Mesothelial cell of epicardium (in vitro differentiated cells): ENCODE measurements around the gene SPIN2A. TPM values are rescaled to one million over a fixed set of nuclear protein-coding genes. Genes with fewer than 3 reads are reported as not detected.
"Not testable (repeated sequence)": the region's sequence is repeated elsewhere in the genome, so short reads cannot be mapped to it uniquely, and the experiment has no call there.

Experiments used
- DNase-seq, 2 experiments: peaks; one replicate each; pipeline ENCODE4 v3.0.0; 2021; ENCODE audit warnings: low spot score in 2 of 2; ENCODE audit not compliant: unreplicated experiment in 2 of 2
- H3K27ac Mint-ChIP-seq: 2 replicates; pipeline ENCODE4 v1.8.0; 2021; ENCODE audit warnings: mixed read lengths
- H3K27me3 Mint-ChIP-seq: 2 replicates; pipeline ENCODE4 v1.8.0; 2021; ENCODE audit warnings: low read depth, mixed read lengths
- H3K36me3 Mint-ChIP-seq: 2 replicates; pipeline ENCODE4 v1.8.0; 2021; ENCODE audit warnings: mixed read lengths
- H3K4me1 Mint-ChIP-seq: 2 replicates; pipeline ENCODE4 v1.8.0; 2021; ENCODE audit warnings: mixed read lengths
- H3K4me3 Mint-ChIP-seq: 2 replicates; pipeline ENCODE4 v1.8.0; 2021; ENCODE audit warnings: mild to moderate bottlenecking, moderate library complexity, mixed read lengths
- H3K9me3 Mint-ChIP-seq: 2 replicates; pipeline ENCODE4 v1.8.0; 2021; ENCODE audit warnings: mixed read lengths
- CTCF ChIP-seq: fragments of 200-600 bp; sonication (generic); IDR thresholded peaks from one replicate; pipeline ENCODE4 v1.5.0; 2021; ENCODE audit warnings: antibody characterized with exemption; ENCODE audit not compliant: unreplicated experiment
- total RNA-seq: library from RNA; stranded (reverse); gene quantifications from 3 replicates; pipeline ENCODE4 v1.2.1, GENCODE V29; 2021

SPIN2A gene
- total RNA-seq, result 4.1 to 5.3 TPM (median 4.2 TPM) in 3 replicates

DNA sequence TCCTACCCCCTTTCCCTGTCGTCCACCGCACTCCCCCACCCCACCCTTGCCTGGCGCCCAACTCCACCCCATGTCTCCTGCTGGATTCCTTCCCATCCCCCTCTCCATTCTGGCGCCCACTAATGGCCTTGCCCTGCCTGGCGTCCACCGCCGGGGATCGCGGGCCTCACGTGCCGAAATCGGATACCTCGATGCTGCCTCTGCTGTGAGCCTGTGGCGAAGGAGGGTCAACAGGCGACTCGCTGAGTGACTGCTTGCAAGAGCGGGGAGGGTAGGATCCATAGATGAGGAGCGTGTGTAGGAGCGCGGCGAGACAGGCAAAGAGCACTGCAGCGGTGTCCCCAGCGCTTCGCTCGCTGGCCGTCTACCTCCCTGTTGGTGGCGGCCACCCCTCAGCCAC, at the start of gene SPIN2A:
TSS of gene SPIN2A (minus strand) at position 325 of the 400 bp plus-strand sequence. CDS start 800 bp downstream, outside the sequence.
- H3K36me3 Mint-ChIP-seq, H3K27me3 Mint-ChIP-seq: not testable (repeated sequence)
- H3K4me1 Mint-ChIP-seq, result peaks cover 16% of the 10 kb centered on the region
- peak within 1 kb of the TSS; percentile 72 for H3K4me3 Mint-ChIP-seq
- H3K9me3 Mint-ChIP-seq, result peaks cover 21% of the 10 kb centered on the region
- H3K27ac Mint-ChIP-seq, result peak within 1 kb of the TSS; percentile 89
- DNase-seq, result peak in 1 of 2 experiments; percentile 52

GRCh38 chrX:57178605-57179004, 41.4 kb upstream of the SPIN2A start:
- H3K4me1 Mint-ChIP-seq, result no peaks in the 10 kb centered on the region
- H3K9me3 Mint-ChIP-seq, result peaks cover 69% of the 10 kb centered on the region
- DNase-seq, result no peak
- no peaks in the 10 kb centered on the region for H3K27me3 Mint-ChIP-seq
- no peak overlapping the region for H3K4me3 Mint-ChIP-seq
- no peak overlapping the region for H3K27ac Mint-ChIP-seq
- no peak for TF ChIP-seq CTCF
- peaks cover 7% of the 10 kb centered on the region for H3K36me3 Mint-ChIP-seq

GRCh38 chrX:57177070-57177469, 39.9 kb upstream of the SPIN2A start:
- H3K4me1 Mint-ChIP-seq, result no peaks in the 10 kb centered on the region

GRCh38 chrX:57172544-57172943, 35.3 kb upstream of the SPIN2A start:
- peaks cover 33% of the 10 kb centered on the region for H3K9me3 Mint-ChIP-seq
- no peak for TF ChIP-seq CTCF

More at GRCh38 chrX:57177070-57177469, 39.9 kb upstream of the SPIN2A start:
- Mint-ChIP-seq H3K9me3 (peaks cover 66% of the 10 kb centered on the region), H3K27me3 (no peaks in the 10 kb centered on the region), H3K36me3 (peaks cover 7% of the 10 kb centered on the region), H3K4me3 (no peak overlapping the region), H3K27ac (no peak overlapping the region)
- no peak for TF ChIP-seq CTCF
- DNase-seq, result no peak

DNA sequence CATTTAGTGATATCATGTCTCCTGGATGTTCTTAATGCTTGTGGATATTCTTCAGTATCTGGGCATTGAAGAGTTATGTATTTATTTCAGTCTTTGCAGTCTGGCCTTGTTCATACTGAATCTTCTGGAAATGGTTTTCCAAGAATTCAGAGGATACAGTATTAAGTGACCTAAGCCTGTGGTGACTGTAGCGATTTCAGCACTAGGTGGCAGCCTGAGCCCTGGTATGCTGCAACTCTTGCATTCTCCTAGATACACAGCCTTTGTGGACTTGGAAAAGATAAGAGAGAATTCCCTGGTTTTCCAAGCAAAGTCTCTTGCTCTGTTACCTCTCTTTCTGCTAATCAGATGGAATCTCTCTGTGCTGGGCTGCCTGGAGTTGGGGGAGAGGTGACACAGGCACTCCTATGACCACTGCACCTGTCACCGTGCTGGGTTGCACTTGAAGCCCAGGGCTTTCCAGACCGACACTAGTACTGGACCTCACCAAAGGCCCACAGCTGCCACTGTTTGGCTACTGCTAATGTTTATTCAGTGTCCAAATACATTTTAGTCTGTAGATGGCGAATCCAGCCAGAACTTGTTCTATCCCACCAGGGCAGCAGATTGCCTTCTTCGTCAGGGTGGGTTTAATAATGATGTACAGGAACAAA, 19.3 kb upstream of the SPIN2A start:
- TF ChIP-seq CTCF, result no peak
- no peak for DNase-seq
- Mint-ChIP-seq H3K4me1 (no peaks in the 10 kb centered on the region), H3K4me3 (no peak overlapping the region), H3K9me3 (peaks cover 40% of the 10 kb centered on the region), H3K27ac (no peak overlapping the region), H3K27me3 (no peaks in the 10 kb centered on the region), H3K36me3 (peaks cover 17% of the 10 kb centered on the region)

More at GRCh38 chrX:57172544-57172943, 35.3 kb upstream of the SPIN2A start:
- DNase-seq, result no peak
- no peak overlapping the region for H3K27ac Mint-ChIP-seq
- H3K27me3 Mint-ChIP-seq, result no peaks in the 10 kb centered on the region
- H3K36me3 Mint-ChIP-seq, result no peaks in the 10 kb centered on the region
- no peak overlapping the region for H3K4me3 Mint-ChIP-seq
- H3K4me1 Mint-ChIP-seq, result no peaks in the 10 kb centered on the region

- H3K4me1 Mint-ChIP-seq, result no peaks in the 10 kb centered on the region
- H3K27ac Mint-ChIP-seq, result no peak overlapping the region
- H3K36me3 Mint-ChIP-seq, result peaks cover 17% of the 10 kb centered on the region
- no peak overlapping the region for H3K4me3 Mint-ChIP-seq
- no peaks in the 10 kb centered on the region for H3K27me3 Mint-ChIP-seq
- TF ChIP-seq CTCF, result no peak
- DNase-seq, result no peak
- peaks cover 40% of the 10 kb centered on the region for H3K9me3 Mint-ChIP-seq
These were observed 18.0 kb upstream of the SPIN2A start for GRCh38 chrX:57155171-57155570.

DNA sequence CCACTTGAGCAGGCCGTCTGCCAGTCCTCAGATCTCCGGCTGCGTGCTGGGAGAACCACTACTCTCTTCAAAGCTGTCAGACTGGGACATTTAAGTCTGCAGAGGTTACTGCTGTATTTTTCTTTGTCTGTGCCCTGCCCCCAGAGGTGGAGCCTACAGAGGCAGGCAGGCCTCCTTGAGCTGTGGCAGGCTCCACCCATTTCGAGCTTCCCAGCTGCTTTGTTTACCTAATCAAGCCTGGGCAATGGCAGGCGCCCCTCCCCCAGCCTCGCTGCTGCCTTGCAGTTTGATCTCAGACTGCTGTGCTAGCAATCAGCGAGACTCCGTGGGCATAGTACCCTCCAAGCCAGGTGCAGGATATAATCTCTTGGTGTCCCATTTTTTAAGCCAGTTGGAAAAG, 15.0 kb upstream of the SPIN2A start:
- not testable (repeated sequence) for H3K27ac Mint-ChIP-seq, H3K4me3 Mint-ChIP-seq, H3K4me1 Mint-ChIP-seq, DNase-seq, H3K27me3 Mint-ChIP-seq
- H3K36me3 Mint-ChIP-seq, result peaks cover 30% of the 10 kb centered on the region
- peaks cover 58% of the 10 kb centered on the region for H3K9me3 Mint-ChIP-seq
